Heart left ventricle (tissue), 16 donors: Measurements from ENCODE around the gene NHLH1. TPM values are rescaled to one million over a fixed set of nuclear protein-coding genes. Genes with fewer than 3 reads are reported as not detected.

Experiments used
- ATAC-seq, 4 donors: fragments of 200-7000 bp; cut with Tn5 transposase; one replicate each; pipeline ENCODE4 v1.9.1; 2020 to 2022; ENCODE audit warnings: moderate library complexity in 4 of 4, mild to moderate bottlenecking in 3 of 4, moderate number of reproducible peaks in 1 of 4
- DNase-seq, 5 donors: peaks; one replicate each; pipeline ENCODE4 v3.0.0-alpha.2; 2020
- H3K27ac ChIP-seq, 12 donors: fragments of 200-600 bp; sonication (generic) in 4 of 12; one replicate each; pipeline versions ENCODE4 v1.5.0 to v1.8.0; 2016 to 2022; ENCODE audit warnings: mild to moderate bottlenecking in 2 of 12
- H3K27me3 ChIP-seq, 9 donors: fragments of 200-600 bp; sonication (generic) in 2 of 9; one replicate each; pipeline versions ENCODE4 v1.5.1 to v1.8.0; 2016 to 2022; ENCODE audit warnings: mild to moderate bottlenecking in 3 of 9
- H3K36me3 ChIP-seq, 9 donors: fragments of 200-600 bp; sonication (generic) in 2 of 9; one replicate each; pipeline versions ENCODE4 v1.5.0 to v1.8.0; 2018 to 2022; ENCODE audit warnings: mild to moderate bottlenecking in 2 of 9
- H3K4me1 ChIP-seq, 12 donors: fragments of 200-600 bp; sonication (generic) in 4 of 12; one replicate each; pipeline versions ENCODE4 v1.5.0 to v1.8.0; 2016 to 2022; ENCODE audit warnings: mild to moderate bottlenecking in 3 of 12
- H3K4me3 ChIP-seq, 12 donors: fragments of 200-600 bp; sonication (generic) in 4 of 12; one replicate each; pipeline versions ENCODE4 v1.5.0 to v1.8.0; 2017 to 2022; ENCODE audit warnings: mild to moderate bottlenecking in 9 of 12, moderate library complexity in 4 of 12
- H3K9me3 ChIP-seq, 12 donors: fragments of 200-600 bp; sonication (generic) in 4 of 12; one replicate each; pipeline versions ENCODE4 v1.5.0 to v1.8.0; 2016 to 2022; ENCODE audit warnings: mild to moderate bottlenecking in 1 of 12
- POLR2A ChIP-seq, 2 donors: fragments of 450-650 bp; IDR thresholded peaks; one replicate each; pipeline ENCODE4 v1.6.1; 2017; ENCODE audit warnings: antibody characterized with exemption in 2 of 2, mild to moderate bottlenecking in 2 of 2, moderate library complexity in 2 of 2
- WGBS, 4 donors: extraction: QIAGEN DNeasy Blood & Tissue Kit in 2 of 4; methylation state at CpG; one replicate each; pipeline versions ENCODE4 v1.1.5 to v1.1.7; 2013 to 2018; 5-methylcytosine and 5-hydroxymethylcytosine counted together
- intact Hi-C, 10 donors: fragments of 100-400 bp; cut with DNase I; formaldehyde crosslinking; loops; one replicate each; pipeline versions ENCODE4 v1.11.1 to v1.14.2; 2022
- polyA plus RNA-seq, 2 donors: library from polyadenylated mRNA; stranded (reverse); fragments of 200-250 nt; gene quantifications; one replicate each; pipeline ENCODE4 v1.2.3, GENCODE V29; 2013
- total RNA-seq, 9 donors: library from RNA; depleted of rRNA in 2 of 9; stranded (reverse); fragments of >200 nt in 2 of 9; fragmentation: NEBNext Ultra II Directional in 3 of 9; extraction: Animal tissue kit (Norgen Biotek cat#: 25700) in 3 of 9; gene quantifications; one replicate each; pipeline versions ENCODE4 v1.1.0 to v1.2.4, GENCODE V29; 2016 to 2023
- TF ChIP-seq, protein P1 (sequence below), 12 donors: fragments of 200-600 bp; sonication (generic) in 4 of 12; IDR thresholded peaks; one replicate each; pipeline versions ENCODE4 v1.5.0 to v1.8.0; 2018 to 2022; ENCODE audit warnings: antibody characterized with exemption in 12 of 12, mild to moderate bottlenecking in 5 of 12
- donor health status: ischemic (EF 13 %, LVEDD 7.1; RV severe dilation, severe dysfunction).
- donor health status: healthy with polysubstance abuse.
- donor health status: DM: no; HTN: yes; CAD: no.
- donor health status: DM: no; HTN: no; CAD: no.
- donor health status: ischemic (EF 25% LVEDD 6.9; RV normal size, moderate dysfunction).
- donor health status: ischemic (EF 25% LVEDD 5.7; RV mildly dilated, moderate dysfunction).
- donor health status: healthy.
- donor health status: DM: yes; HTN: yes; CAD: no.
- donor health status: ischemic (EF 35%, LVEDD 5.7; RV mildly dilated, moderate dysfunction).
- donor health status: nonischemic (EF 11% LVEDD 7.7; RV severe dilation, severe dysfunction).
- donor health status: DM: yes; HTN: yes; CAD: no.
- donor health status: PGD.
- donor health status: ischemic (EF 29% LVEDD 5.4; RV normal size, mild dysfunction).
- donor health status: nonischemic (EF 23%, LVEDD 6.1; RV moderate dilation, normal function).

NHLH1 gene
- total and polyA plus RNA-seq, 11 donors = 0.09 to 0.18 (median 0.14) TPM; not detected in 8

DNA sequence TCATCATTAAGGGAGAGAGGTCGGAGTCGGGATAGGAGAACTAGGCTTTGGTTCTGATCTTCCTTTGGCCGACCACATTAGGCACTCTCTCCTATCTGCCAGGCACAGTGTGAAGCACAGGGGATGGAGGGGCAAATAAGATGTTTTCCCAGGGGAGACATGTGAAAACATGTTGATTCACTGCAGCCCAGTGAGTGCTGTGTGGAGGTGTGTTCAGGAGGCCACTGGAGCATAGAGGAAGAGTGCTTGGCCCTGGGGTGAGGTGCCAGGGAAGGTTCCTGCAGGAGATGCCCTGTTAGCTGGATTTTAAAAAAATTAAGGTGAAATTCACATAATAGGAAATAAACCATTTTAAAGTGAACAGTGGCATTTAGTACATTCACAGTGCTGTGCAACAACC, 37.2 kb downstream of the NHLH1 start:
- DNase-seq (no peak), ATAC-seq (no peak)
- no peak overlapping the region for H3K4me3 ChIP-seq
- TF ChIP-seq, protein P1, sequence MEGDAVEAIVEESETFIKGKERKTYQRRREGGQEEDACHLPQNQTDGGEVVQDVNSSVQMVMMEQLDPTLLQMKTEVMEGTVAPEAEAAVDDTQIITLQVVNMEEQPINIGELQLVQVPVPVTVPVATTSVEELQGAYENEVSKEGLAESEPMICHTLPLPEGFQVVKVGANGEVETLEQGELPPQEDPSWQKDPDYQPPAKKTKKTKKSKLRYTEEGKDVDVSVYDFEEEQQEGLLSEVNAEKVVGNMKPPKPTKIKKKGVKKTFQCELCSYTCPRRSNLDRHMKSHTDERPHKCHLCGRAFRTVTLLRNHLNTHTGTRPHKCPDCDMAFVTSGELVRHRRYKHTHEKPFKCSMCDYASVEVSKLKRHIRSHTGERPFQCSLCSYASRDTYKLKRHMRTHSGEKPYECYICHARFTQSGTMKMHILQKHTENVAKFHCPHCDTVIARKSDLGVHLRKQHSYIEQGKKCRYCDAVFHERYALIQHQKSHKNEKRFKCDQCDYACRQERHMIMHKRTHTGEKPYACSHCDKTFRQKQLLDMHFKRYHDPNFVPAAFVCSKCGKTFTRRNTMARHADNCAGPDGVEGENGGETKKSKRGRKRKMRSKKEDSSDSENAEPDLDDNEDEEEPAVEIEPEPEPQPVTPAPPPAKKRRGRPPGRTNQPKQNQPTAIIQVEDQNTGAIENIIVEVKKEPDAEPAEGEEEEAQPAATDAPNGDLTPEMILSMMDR (IDR thresholded peaks at IDR 0.05) = no peak
- TF ChIP-seq POLR2A (IDR thresholded peaks at IDR 0.05) = no peak
- H3K4me1 ChIP-seq = peaks cover 0 to 49% (median 12%) of the 10 kb centered on the region in 12 donors
- 86 to 91% (median 90%) methylated on average over 3 of the region's 3 CpGs for WGBS, 4 donors
- intact Hi-C loops = no loop called here
- no peaks in the 10 kb centered on the region for H3K9me3 ChIP-seq
- no peaks in the 10 kb centered on the region for H3K36me3 ChIP-seq
- no peak overlapping the region for H3K27ac ChIP-seq
- peaks cover 0 to 20% (median 0%) of the 10 kb centered on the region in 9 donors for H3K27me3 ChIP-seq

DNA sequence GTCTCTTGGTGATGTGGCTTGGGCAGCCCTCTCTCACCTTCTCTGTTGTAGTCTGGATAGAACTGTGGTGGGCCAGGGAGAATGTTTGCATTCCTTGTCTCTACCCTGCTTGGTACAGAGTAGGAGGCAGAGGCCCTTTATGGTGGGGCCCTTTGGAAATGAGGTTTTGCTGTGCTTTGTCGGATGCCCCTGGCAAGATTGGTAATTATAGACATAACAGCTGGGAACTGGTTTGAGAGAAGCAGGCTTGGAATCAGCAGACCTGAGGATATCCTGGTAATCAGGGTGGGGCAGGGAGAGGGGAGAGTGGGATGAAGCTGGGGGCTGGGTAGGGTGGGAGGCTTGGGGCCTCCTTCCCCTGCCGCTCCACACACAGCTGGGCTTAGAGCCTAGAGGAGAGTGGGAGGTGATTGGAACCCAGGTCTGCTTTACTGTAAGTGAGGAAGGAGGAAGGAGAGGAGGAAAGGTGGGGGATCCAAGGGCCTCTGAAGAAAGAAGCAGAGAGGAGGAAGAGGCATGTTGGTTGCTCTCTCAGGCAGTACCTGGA, 38.5 kb downstream of the NHLH1 start:
- H3K27ac ChIP-seq = no peak overlapping the region
- 55 to 75% (median 63%) methylated on average over 2 of the region's 2 CpGs for WGBS, 4 donors

DNA sequence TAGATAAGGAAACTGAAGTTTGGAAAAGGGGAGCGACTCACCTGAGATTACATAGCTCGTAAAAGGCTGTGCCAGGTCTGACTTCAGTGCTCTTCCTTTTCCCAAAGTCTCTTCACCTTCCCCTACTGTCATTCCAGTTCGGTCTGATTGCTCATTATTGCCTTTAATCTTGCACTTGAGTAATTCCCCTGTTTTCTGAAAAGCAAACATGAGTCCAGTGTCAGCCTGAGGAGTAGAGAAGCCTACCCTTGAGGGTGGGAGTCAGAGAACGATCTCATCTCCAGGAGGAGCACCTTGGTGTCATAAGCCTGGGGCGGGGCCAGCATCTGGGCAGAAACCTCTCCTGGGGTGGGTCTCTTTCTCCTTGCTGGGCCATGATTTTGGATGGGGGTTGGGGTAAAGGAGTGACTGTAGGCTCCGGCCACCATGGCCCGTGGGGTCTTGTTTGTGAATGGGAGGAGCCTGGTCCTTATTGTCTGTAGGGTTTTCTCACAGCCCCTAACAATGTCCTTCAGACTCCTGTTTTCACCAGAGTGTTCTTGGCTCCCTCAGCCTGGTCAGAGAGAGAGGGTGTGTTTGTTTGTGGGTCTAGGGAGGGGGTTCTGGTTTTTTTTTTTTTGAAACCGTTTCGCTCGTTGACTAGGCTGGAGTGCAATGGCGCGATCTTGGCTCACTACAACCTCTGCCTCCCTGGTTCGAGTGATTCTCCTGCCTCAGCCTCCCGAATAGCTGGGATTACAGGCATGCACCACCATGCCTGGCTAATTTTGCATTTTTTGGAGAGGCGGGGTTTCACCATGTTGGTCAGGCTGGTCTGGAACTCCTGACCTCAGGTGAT, 39.5 kb downstream of the NHLH1 start:
- Histone ChIP-seq H3K9me3 (no peaks in the 10 kb centered on the region), H3K4me1 (peaks cover 0 to 31% (median 6%) of the 10 kb centered on the region in 12 donors), H3K36me3 (no peaks in the 10 kb centered on the region), H3K27ac (no peak overlapping the region), H3K4me3 (no peak overlapping the region), H3K27me3 (peaks cover 0 to 7% (median 0%) of the 10 kb centered on the region in 9 donors)
- DNase-seq (no peak), ATAC-seq (no peak)
- TF ChIP-seq, protein P1 (IDR thresholded peaks at IDR 0.05) = no peak
- TF ChIP-seq POLR2A (IDR thresholded peaks at IDR 0.05) = no peak
- intact Hi-C loops = no loop called here
- WGBS, 4 donors = 91 to 95% (median 92%) methylated on average over 15 of the region's 15 CpGs

More for the DNA sequence above, 38.5 kb downstream of the NHLH1 start:
- DNase-seq (no peak), ATAC-seq (no peak)
- intact Hi-C loops = no loop called here
- Histone ChIP-seq H3K4me1 (peaks cover 0 to 40% (median 9%) of the 10 kb centered on the region in 12 donors), H3K4me3 (no peak overlapping the region), H3K9me3 (no peaks in the 10 kb centered on the region), H3K36me3 (no peaks in the 10 kb centered on the region), H3K27me3 (peaks cover 0 to 16% (median 0%) of the 10 kb centered on the region in 9 donors)
- TF ChIP-seq POLR2A (IDR thresholded peaks at IDR 0.05) = no peak
- TF ChIP-seq, protein P1 (IDR thresholded peaks at IDR 0.05) = no peak
